ENCODE results near the gene INTS11. TPM values are rescaled to one million over a fixed set of nuclear protein-coding genes. Genes with fewer than 3 reads are reported as not detected.

The INTS11 gene
- total RNA-seq, 1 experiment from 2014 or later = 139 TPM

DNA sequence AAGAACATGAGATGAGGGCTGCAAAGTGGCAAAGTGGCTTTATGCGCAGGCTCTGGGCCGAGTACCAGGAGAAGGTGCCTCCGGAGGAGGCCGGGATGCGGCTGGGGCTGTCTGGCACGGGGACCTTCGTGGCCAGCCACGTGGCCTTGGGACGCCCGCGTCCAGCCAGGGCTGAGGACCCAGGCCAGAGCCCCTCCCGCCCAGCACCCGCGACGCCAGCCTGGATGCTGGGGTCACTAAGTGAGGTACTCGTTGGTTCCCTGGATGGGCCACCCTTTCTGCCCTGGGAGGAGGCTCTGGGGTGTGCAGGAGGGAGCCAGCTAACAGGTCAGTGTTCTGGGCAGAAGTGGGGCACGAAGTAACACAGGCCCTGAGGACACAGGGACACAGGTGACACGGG lies 31.6 kb downstream of the INTS11 start:
- Mint-ChIP-seq H3K27me3 (ENCODE audit: low read depth) (peaks cover 2% of the 10 kb centered on the region), H3K4me3 (no peak overlapping the region), H3K36me3 (ENCODE audit: insufficient read depth in 1 of 3, low read depth in 3 of 3) (no peaks in the 10 kb centered on the region), H3K9me3 (peaks cover 2 to 10% of the 10 kb centered on the region in 2 experiments; a peak in 2 of 5 replicates), H3K4me1 (peaks cover 0 to 9% of the 10 kb centered on the region in 2 experiments; a peak in 2 of 4 replicates), H3K27ac (no peak overlapping the region)
- H2BK15ac ChIP-seq (ENCODE audit: low read depth, low read length) = no peak overlapping the region
- no peak overlapping the region for H3K27ac ChIP-seq (ENCODE audit: insufficient read length, low read depth, low read length)
- H3K18ac ChIP-seq (ENCODE audit: insufficient read length, low read depth, low read length) = no peak overlapping the region
- no peaks in the 10 kb centered on the region for H3K79me2 ChIP-seq (ENCODE audit: insufficient read depth, low read length)
- TF ChIP-seq, protein P1, sequence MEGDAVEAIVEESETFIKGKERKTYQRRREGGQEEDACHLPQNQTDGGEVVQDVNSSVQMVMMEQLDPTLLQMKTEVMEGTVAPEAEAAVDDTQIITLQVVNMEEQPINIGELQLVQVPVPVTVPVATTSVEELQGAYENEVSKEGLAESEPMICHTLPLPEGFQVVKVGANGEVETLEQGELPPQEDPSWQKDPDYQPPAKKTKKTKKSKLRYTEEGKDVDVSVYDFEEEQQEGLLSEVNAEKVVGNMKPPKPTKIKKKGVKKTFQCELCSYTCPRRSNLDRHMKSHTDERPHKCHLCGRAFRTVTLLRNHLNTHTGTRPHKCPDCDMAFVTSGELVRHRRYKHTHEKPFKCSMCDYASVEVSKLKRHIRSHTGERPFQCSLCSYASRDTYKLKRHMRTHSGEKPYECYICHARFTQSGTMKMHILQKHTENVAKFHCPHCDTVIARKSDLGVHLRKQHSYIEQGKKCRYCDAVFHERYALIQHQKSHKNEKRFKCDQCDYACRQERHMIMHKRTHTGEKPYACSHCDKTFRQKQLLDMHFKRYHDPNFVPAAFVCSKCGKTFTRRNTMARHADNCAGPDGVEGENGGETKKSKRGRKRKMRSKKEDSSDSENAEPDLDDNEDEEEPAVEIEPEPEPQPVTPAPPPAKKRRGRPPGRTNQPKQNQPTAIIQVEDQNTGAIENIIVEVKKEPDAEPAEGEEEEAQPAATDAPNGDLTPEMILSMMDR (conservative IDR thresholded peaks at IDR 0.05) = no peak
- H3K4me1 ChIP-seq (ENCODE audit: insufficient read depth, low read length) = no peaks in the 10 kb centered on the region
- H2BK20ac ChIP-seq (ENCODE audit: low read depth, low read length, poor library complexity, severe bottlenecking) = no peak overlapping the region
- H3K27me3 ChIP-seq (ENCODE audit: insufficient read depth, low read length) = no peaks in the 10 kb centered on the region
- H4K8ac ChIP-seq (replicated peaks; ENCODE audit: insufficient read length, low read depth, low read length) = no peak overlapping the region
- no peaks in the 10 kb centered on the region for H3K9me3 ChIP-seq (ENCODE audit: control insufficient read depth, low read depth, low read length)
- H2AK5ac ChIP-seq (ENCODE audit: insufficient read length, low read length) = no peak overlapping the region
- DNase-seq = no peak
- H4K91ac ChIP-seq (ENCODE audit: insufficient read length, low read depth, low read length) = no peak overlapping the region
- H2BK5ac ChIP-seq (ENCODE audit: insufficient read length, low read length) = no peak overlapping the region
- H3T11ph ChIP-seq (ENCODE audit: low read length) = no peak overlapping the region
- no peak overlapping the region for H3K4ac ChIP-seq (ENCODE audit: low read depth, low read length)
- no peaks in the 10 kb centered on the region for H4K20me1 ChIP-seq (ENCODE audit: control insufficient read depth, insufficient read depth, insufficient read length)
- WGBS (ENCODE audit: extremely low coverage, insufficient read length, low lambda C conversion rate) = no CpG with 5 or more reads among the region's 18 CpGs
- no peaks in the 10 kb centered on the region for H3K79me1 ChIP-seq (ENCODE audit: insufficient read depth, low read depth, low read length, poor library complexity, severe bottlenecking)
- no peak overlapping the region for H3K14ac ChIP-seq (ENCODE audit: insufficient read depth, low read length)
- H3K4me2 ChIP-seq (ENCODE audit: insufficient read depth, insufficient read length, low read length) = no peak overlapping the region
- no peak overlapping the region for H4K5ac ChIP-seq (ENCODE audit: insufficient read length, low read depth, low read length)
- peaks cover 4% of the 10 kb centered on the region for H3K23me2 ChIP-seq (ENCODE audit: insufficient read length, low read depth, low read length, poor library complexity, severe bottlenecking)
- H2AFZ ChIP-seq (ENCODE audit: low read length) = no peak overlapping the region
- H3K56ac ChIP-seq (ENCODE audit: insufficient read length, low read depth, low read length) = no peak overlapping the region
- no peak overlapping the region for H3K23ac ChIP-seq (ENCODE audit: insufficient read length, low read depth, low read length)
- H2BK12ac ChIP-seq (ENCODE audit: insufficient read length, low read depth, low read length) = no peak overlapping the region
- no peak overlapping the region for H3K9ac ChIP-seq (ENCODE audit: extremely low read depth, insufficient read length, low read length)
- H2BK120ac ChIP-seq (ENCODE audit: low read depth, low read length, poor library complexity, severe bottlenecking) = no peak overlapping the region
